Frontal cortex (tissue), 4 donors: ENCODE measurements around the gene FBXO31. TPM values are rescaled to one million over a fixed set of nuclear protein-coding genes. Genes with fewer than 3 reads are reported as not detected.

Experiments
- DNase-seq, 2 donors: peaks; one replicate each; pipeline ENCODE4 v3.0.0; 2012; ENCODE audit warnings: low spot score in 2 of 2
- FAIRE-seq: peaks from 2 replicates; lab custom pipeline; 2012; peaks lifted over from hg19 to GRCh38; lab: Jason Lieb, UNC
- total RNA-seq: library from RNA; depleted of rRNA; stranded (reverse); fragments of >200 nt; gene quantifications from one replicate; pipeline ENCODE4 v1.2.3, GENCODE V29; 2014
- donor health status: control.
- donor health status: control.
- donor health status: control.

The FBXO31 gene
- 22.8 TPM for total RNA-seq

DNA sequence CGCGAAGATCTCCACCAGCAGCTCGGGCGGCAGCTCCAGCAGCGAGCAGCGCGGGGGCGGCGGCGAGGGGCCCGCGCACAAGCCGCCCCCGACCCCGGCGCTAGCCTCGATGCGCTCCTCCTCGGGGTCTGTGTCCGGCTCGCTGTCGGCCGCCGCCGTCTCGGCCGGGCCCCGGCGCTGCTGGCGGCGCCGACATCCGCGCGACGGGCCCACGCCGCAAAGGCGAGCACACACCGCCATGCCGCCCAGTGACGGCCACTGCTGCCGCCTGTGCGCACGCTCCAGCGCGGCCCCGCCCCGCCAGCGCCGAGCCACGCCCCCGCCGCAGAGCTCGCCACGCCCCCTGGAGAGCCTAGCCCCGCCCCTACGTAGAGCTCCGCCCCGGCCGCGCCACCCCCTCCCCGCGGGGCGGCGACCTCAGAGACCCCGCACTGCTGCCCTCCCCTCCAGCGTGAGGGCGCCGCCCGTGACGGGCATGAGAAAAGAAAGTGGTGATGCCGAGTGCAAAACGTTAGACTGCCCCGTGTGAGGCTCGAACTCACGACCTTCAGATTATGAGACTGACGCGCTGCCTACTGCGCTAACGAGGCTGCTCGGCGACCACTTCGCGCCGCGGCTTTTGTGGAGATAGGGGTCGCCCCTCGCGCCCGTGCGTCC, at the start of gene FBXO31:
FBXO31 (minus strand) TSS at position 272 of the 657 bp plus-strand sequence; CDS start at position 240, 32 bp downstream.
- DNase-seq: peak; percentile 92 to 95
- FAIRE-seq: no peak

- FAIRE-seq: no peak
- DNase-seq: no peak
Measured at GRCh38 chr16:87432330-87432915, 48.8 kb upstream of the FBXO31 start.

GRCh38 chr16:87431926-87432325, 48.4 kb upstream of the FBXO31 start:
- DNase-seq (no peak), FAIRE-seq (no peak)

DNA sequence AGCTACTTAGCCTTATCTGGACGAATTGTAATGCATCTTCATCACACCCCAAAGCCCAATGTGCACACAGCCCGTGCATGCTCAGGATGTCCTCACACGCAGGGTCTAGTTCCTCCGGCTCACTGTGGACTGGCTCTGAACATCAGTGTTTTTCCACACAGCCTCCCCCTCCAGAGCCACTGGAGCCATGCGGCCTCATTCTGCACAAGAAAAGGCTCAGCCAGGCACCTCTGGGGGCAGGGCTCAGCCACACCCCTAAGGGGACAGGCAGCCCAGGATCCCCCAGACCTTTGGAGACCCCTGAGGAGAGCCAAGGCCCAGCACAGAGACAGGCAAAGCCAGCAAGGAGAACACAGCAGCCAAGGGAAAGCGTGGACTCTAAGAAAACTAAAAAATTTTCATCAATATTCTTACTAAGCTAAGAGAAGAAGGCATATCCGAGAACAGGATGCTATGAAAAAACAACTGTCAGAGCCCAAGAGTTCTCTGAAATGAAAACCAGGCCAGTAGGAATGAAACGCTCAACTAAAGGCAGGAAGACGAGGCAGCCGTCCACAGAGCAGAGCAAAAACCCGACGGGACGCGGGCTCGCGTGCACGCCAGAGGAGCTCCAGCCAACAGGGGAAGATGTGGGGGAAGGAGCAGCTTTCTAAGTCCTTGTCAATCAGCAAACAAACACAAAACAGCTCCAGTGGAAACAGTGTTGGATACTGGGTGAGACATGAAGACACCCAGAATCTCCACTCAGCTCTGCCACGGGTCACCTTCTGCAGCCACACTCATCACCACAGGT, 43.0 kb upstream of the FBXO31 start:
- FAIRE-seq (no peak), DNase-seq (no peak)

DNA sequence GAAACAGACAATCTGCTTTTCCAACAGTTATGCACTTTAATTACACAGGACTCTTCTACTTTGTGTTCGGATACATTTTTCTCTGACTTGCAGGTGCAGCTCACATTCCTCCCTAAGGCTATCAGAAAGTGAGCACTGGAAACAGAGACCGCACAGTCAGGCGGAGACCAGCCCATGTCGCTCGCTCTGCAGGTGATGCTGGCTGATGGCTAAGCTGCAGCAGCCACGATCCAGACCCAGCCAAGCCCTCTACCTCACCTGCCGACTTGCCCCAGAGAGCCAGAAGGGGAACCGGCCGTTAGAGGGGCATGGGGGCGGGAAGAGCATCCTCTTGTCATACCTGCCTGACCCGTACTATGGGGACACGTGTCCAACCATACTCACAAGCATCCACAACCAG, 42.4 kb upstream of the FBXO31 start:
- DNase-seq (no peak), FAIRE-seq (no peak)

DNA sequence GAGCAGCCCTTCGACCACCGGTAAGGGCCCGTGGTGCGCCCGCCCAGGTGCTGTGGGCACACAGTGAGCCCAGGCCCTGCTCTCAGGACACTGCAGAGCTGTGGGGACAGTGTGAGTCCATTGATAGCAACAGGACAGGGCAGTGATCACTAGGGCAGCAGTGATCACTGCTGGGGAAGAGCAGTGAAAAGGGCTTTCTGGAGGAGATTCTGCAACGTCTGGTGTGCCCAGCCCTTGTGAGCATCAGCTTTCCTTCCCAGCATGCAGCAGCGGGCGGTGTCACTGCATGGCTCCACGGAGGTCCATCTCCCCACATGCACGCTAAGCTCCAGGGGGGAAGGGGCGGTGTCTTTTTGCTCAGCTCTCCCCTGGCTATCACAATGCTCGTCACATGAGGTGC, 40.7 kb upstream of the FBXO31 start:
- FAIRE-seq (no peak), DNase-seq (no peak)

GRCh38 chr16:87423429-87423828, 39.9 kb upstream of the FBXO31 start:
- no peak for FAIRE-seq
- no peak for DNase-seq

GRCh38 chr16:87422106-87422505, 38.5 kb upstream of the FBXO31 start:
- FAIRE-seq (no peak), DNase-seq (no peak)

GRCh38 chr16:87421003-87421912, 37.7 kb upstream of the FBXO31 start:
- no peak for DNase-seq
- FAIRE-seq: no peak

DNA sequence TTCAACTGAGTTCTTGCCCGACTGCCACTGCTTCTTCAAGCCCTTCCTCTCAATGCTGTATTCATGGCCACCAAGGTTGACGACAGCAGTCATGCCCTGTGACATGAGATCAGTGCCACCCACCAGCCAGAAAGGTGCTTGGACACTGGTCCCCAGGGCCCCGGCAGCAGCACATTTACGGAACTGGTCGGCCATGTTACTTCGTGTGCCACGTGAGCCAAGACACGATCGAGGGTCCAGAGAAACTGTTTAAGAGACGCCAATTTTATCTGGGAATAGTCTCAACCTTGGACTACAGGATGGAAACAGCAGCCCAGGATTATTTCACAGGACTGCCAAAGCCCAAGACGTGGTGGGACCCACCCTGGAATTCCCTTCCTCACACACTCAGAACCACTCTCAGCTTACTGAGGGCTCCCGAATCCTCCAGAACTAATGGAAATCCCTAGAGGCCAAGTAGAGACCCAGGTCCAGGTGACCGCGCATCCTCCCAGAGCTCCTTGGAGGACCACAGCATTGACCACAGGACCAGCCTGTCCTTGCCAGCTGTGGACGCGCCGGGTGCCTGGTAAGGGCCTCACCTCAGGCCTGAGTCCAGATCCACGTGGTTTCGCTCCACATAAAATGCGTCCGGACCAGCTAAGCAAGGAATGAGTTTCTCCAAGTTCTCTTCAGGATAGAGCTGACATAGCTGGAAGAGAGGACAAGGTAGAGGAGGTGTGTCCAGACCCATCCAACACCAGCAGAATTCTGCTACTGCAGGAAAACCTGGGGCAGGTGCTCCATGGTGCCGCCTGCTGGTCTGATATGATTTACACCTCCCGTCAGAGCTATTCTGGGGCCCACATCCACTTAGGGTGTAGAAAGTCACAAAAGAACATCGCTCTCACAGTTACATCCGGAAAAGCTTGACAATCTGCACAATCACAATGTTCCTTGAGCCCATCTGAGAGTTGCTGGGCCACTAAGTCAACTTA, 36.7 kb upstream of the FBXO31 start:
- DNase-seq (no peak), FAIRE-seq (no peak)

DNA sequence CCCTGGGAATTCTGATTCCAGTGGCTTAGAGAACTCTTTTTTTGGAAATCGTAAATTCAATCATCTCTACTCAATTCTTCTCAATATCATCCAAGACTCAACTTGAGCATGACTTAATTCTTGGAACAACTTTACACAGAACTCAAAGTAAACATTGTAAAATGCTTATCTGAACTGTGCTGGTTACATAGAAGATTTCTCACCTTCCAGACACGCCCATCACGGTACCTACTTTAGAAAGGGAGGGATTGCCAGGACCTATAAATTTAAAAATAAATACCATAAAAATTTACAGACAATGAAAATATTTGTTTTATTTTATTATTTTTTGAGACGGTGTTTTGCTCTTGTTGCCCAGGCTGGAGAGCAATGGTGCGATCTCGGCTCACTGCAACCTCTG, 35.1 kb upstream of the FBXO31 start:
- FAIRE-seq (no peak), DNase-seq (no peak)

GRCh38 chr16:87418216-87418615, 34.6 kb upstream of the FBXO31 start:
- FAIRE-seq (no peak), DNase-seq (no peak)

GRCh38 chr16:87417528-87417910, 33.9 kb upstream of the FBXO31 start:
- DNase-seq (no peak), FAIRE-seq (no peak)

DNA sequence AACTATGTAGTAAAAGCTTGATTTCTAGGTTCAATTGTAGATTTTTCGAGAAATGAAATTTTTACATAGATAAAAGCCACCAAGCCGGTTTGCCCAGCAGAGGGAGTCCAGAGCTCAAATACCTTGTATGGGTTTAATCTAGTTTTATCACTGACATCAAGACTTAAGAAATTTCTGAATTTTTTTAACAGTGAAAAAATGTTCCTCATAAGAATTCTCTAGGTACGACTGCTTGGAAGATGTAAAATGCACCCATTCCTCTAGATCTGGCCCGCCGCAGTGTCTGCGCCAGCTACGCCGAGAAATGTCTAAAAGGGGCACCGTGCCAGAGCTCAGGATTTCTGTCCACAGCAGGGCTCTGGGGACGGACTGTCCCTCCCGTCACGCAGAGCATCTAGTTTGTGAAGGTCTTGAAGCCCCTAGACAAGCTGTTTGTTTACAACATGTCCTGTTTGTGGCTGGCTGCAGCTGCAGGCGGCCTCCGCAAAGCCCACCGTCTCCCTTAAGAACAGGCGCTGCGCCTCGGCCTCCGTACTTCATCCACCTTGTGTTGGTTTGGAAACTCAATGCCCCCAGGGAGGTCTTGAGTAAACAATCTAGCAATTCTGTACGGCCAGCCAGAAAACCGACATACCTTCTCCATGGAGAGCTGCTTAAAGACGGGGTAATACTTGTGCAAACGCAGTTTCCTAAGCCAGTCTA, 33.4 kb upstream of the FBXO31 start:
- peak; percentile 34 for FAIRE-seq
- peak in 1 of 2 donors; percentile 54 for DNase-seq

DNA sequence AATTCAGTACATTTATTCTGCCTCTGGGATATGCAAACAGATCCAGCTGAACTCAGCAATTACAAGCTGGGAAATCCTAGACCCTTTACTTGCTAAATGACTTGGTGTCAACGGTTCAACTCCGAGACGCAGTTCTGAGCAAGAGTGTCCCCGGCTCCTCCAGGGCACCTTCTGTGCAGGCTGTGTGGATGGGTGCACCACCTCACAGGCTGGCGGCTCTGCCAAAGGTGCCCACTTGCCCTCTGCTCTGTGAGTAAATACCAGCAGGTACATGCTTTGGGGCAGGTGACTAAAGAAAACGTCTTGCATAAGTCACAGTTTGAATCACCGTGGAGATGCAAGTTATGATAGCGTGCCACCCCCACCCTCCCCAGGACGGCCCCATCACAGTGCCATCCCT, 31.9 kb upstream of the FBXO31 start:
- FAIRE-seq (no peak), DNase-seq (no peak)

DNA sequence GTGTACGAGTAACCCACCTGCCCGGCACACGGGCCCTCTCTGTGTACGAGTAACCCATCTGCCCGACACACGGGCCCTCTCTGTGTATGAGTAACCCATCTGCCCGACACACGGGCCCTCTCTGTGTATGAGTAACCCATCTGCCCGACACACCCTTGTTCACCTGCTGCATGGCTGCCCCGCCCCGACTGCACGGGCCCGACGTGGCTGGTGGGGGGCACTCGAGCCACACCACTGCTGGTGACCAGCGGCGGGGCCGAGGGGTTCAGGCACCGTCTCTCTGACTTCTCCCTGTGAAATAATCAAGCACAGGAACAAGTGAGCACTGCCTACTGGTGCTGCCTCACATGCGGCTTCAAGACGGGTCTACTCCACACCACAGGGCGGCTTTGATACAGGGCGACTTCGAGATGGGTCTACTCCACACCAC, 30.7 kb upstream of the FBXO31 start:
- DNase-seq: no peak

DNA sequence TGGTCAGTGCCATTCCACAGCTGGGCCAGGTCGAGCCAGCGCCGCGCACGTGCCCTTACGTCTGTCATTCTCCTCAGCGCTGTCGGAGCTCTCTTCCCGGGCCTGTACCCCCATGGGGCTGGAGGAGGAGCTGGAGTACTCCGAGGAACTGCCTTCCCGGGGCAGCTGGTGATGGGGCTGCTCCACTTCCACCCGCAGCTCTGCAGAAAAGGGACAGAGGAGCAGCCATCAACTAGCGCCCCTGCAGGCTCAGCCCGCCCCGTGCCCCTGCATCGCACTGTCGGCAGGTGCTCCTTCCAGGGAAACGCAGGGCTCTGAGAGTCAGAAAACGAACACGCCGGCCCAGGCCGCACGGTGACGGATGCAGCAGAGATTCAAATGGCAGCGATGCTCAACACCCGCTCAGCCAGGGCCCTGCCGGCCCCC, 29.4 kb upstream of the FBXO31 start:
- FAIRE-seq (no peak), DNase-seq (no peak)

More for the DNA sequence above, 30.7 kb upstream of the FBXO31 start:
- FAIRE-seq: no peak

GRCh38 chr16:87412371-87412995, 28.9 kb upstream of the FBXO31 start:
- DNase-seq (no peak), FAIRE-seq (no peak)
